GM23338 (cell line): ENCODE measurements around the gene GDPD4. TPM values are rescaled to one million over a fixed set of nuclear protein-coding genes. Genes with fewer than 3 reads are reported as not detected.

Experiments used
- ATAC-seq: fragments of 200-7000 bp; cut with Tn5 transposase; 3 replicates; pipeline ENCODE4 v1.9.1; 2020
- DNase-seq: peaks from one replicate; pipeline ENCODE4 v3.0.0-alpha.2; 2015; ENCODE audit warnings: low spot score
- H2AFZ ChIP-seq: fragments of 200-600 bp; sonication (generic); 2 replicates; pipeline ENCODE4 v1.8.0; 2016; ENCODE audit warnings: antibody characterized with exemption, mild to moderate bottlenecking, moderate library complexity
- H3F3A ChIP-seq: fragments of 200-600 bp; sonication (generic); replicated peaks from 2 replicates; pipeline ENCODE4 v1.8.0; 2017; ENCODE audit warnings: antibody characterized with exemption, mixed run types, low read depth
- H3K27ac ChIP-seq: fragments of 200-600 bp; sonication (generic); 2 replicates; pipeline ENCODE4 v1.6.1; 2016; ENCODE audit warnings: low read depth
- H3K27me3 ChIP-seq: fragments of 200-600 bp; sonication (generic); 2 replicates; pipeline ENCODE4 v1.8.0; 2016; ENCODE audit warnings: mild to moderate bottlenecking, mixed run types, moderate library complexity; ENCODE audit not compliant: insufficient read depth
- H3K36me3 ChIP-seq: fragments of 200-600 bp; sonication (generic); 2 replicates; pipeline ENCODE4 v1.8.0; 2016; ENCODE audit warnings: mild to moderate bottlenecking; ENCODE audit not compliant: insufficient read depth
- H3K4me1 ChIP-seq: fragments of 200-600 bp; sonication (generic); 2 replicates; pipeline ENCODE4 v1.8.0; 2016; ENCODE audit warnings: mild to moderate bottlenecking, moderate library complexity; ENCODE audit not compliant: insufficient read depth
- H3K4me2 ChIP-seq: fragments of 200-600 bp; sonication (generic); 2 replicates; pipeline ENCODE4 v1.7.1; 2017; ENCODE audit warnings: mixed run types
- H3K4me3 ChIP-seq: fragments of 200-600 bp; sonication (generic); 2 replicates; pipeline ENCODE4 v1.6.1; 2016; ENCODE audit warnings: mixed run types
- H3K79me2 ChIP-seq: fragments of 200-600 bp; sonication (generic); replicated peaks from 2 replicates; pipeline ENCODE4 v1.8.0; 2017; ENCODE audit warnings: mild to moderate bottlenecking; ENCODE audit not compliant: insufficient read depth
- H3K9me2 ChIP-seq: fragments of 200-600 bp; sonication (generic); 2 replicates; pipeline ENCODE4 v1.8.0; 2017; ENCODE audit not compliant: insufficient read depth
- H4K20me1 ChIP-seq: fragments of 200-600 bp; sonication (generic); replicated peaks from 2 replicates; pipeline ENCODE4 v1.8.0; 2017; ENCODE audit warnings: mild to moderate bottlenecking; ENCODE audit not compliant: insufficient read depth
- H3K27ac Mint-ChIP-seq: 2 replicates; pipeline ENCODE4 v1.8.0; 2020; ENCODE audit warnings: inconsistent platforms, mild to moderate bottlenecking, moderate library complexity, mixed read lengths
- H3K27me3 Mint-ChIP-seq: 3 replicates; pipeline ENCODE4 v1.8.0; 2022; ENCODE audit warnings: low read depth, mild to moderate bottlenecking, moderate library complexity, mixed read lengths, inconsistent platforms; ENCODE audit not compliant: insufficient read depth, poor library complexity
- H3K36me3 Mint-ChIP-seq: 3 replicates; pipeline ENCODE4 v1.8.0; 2021; ENCODE audit warnings: low read depth, mild to moderate bottlenecking, inconsistent platforms, moderate library complexity, mixed read lengths
- H3K4me1 Mint-ChIP-seq: 3 replicates; pipeline ENCODE4 v1.8.0; 2020; ENCODE audit warnings: mild to moderate bottlenecking, inconsistent platforms, mixed read lengths
- H3K4me3 Mint-ChIP-seq: 3 replicates; pipeline ENCODE4 v1.8.0; 2021; ENCODE audit warnings: moderate library complexity, mild to moderate bottlenecking, inconsistent platforms, mixed read lengths
- H3K9me3 Mint-ChIP-seq: 3 replicates; pipeline ENCODE4 v1.8.0; 2020; ENCODE audit warnings: moderate library complexity, mild to moderate bottlenecking, inconsistent platforms, mixed read lengths
- CREB1 ChIP-seq: fragments of 250-450 bp; sonication (Bioruptor Pico); IDR thresholded peaks from 2 replicates; pipeline ENCODE4 v1.5.0; 2020; ENCODE audit warnings: low read depth, mild to moderate bottlenecking, moderate library complexity
- EZH2 ChIP-seq: fragments of 200-600 bp; sonication (generic); IDR thresholded peaks from one replicate; pipeline ENCODE4 v1.8.0; 2017; ENCODE audit warnings: antibody characterized with exemption, mild to moderate bottlenecking, low read depth; ENCODE audit not compliant: unreplicated experiment
- POLR2AphosphoS5 ChIP-seq: IDR thresholded peaks from 2 replicates; pipeline ENCODE4 v1.6.1; 2016; ENCODE audit warnings: antibody characterized with exemption, low read depth
- STAT1 ChIP-seq: IDR thresholded peaks from one replicate; pipeline ENCODE4 v1.6.1; 2016; ENCODE audit warnings: antibody characterized with exemption; ENCODE audit not compliant: unreplicated experiment
- ZNF114 ChIP-seq: fragments of 250-450 bp; sonication (Bioruptor Pico); IDR thresholded peaks from 2 replicates; pipeline ENCODE4 v1.5.0; 2020; ENCODE audit warnings: mild to moderate bottlenecking, moderate library complexity
- ZNF331 ChIP-seq: fragments of 250-450 bp; sonication (Bioruptor Pico); IDR thresholded peaks from 2 replicates; pipeline ENCODE4 v1.5.0; 2020; ENCODE audit warnings: low read depth, mild to moderate bottlenecking, moderate library complexity
- polyA plus RNA-seq: library from polyadenylated mRNA; unstranded; fragments of >200 nt; fragmentation: Nextera tagmentation; extraction: Ambion mirVana; gene quantifications from 2 replicates; pipeline ENCODE4 v1.2.1, GENCODE V29; 2016
- total RNA-seq: library from RNA; depleted of rRNA; stranded (reverse); fragments of >200 nt; shearing (Covaris generic); gene quantifications from 2 replicates; pipeline ENCODE4 v1.2.3, GENCODE V29; 2014
- TF ChIP-seq, protein P1 (sequence below): IDR thresholded peaks from one replicate; pipeline ENCODE4 v1.6.1; 2018; ENCODE audit warnings: antibody characterized with exemption; ENCODE audit not compliant: unreplicated experiment
- TF ChIP-seq, protein P2 (sequence below): fragments of 250-450 bp; sonication (Bioruptor Pico); IDR thresholded peaks from 2 replicates; pipeline ENCODE4 v1.5.0; 2020; ENCODE audit warnings: mild to moderate bottlenecking, moderate library complexity

GDPD4 gene
- total and polyA plus RNA-seq, 2 experiments from 2014 or later: not detected

DNA sequence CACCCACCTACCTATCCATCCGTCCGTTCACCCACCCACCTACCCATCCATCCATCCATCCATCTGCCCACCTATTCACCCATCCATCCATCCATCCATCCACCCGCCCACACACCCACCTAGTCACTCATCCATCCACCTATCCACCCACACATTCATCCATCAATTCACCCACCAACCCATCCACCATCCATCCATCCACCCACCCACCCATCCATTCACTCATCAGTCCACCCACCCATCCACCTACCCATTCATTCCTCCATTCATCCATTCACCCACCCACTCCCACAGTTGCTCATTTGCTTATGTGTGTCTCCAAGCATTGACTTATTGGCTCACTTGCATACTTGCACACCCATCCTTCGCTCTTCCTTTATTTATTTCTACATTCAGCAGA, 123.3 kb downstream of the GDPD4 start (continued):
- TF ChIP-seq, protein P1, sequence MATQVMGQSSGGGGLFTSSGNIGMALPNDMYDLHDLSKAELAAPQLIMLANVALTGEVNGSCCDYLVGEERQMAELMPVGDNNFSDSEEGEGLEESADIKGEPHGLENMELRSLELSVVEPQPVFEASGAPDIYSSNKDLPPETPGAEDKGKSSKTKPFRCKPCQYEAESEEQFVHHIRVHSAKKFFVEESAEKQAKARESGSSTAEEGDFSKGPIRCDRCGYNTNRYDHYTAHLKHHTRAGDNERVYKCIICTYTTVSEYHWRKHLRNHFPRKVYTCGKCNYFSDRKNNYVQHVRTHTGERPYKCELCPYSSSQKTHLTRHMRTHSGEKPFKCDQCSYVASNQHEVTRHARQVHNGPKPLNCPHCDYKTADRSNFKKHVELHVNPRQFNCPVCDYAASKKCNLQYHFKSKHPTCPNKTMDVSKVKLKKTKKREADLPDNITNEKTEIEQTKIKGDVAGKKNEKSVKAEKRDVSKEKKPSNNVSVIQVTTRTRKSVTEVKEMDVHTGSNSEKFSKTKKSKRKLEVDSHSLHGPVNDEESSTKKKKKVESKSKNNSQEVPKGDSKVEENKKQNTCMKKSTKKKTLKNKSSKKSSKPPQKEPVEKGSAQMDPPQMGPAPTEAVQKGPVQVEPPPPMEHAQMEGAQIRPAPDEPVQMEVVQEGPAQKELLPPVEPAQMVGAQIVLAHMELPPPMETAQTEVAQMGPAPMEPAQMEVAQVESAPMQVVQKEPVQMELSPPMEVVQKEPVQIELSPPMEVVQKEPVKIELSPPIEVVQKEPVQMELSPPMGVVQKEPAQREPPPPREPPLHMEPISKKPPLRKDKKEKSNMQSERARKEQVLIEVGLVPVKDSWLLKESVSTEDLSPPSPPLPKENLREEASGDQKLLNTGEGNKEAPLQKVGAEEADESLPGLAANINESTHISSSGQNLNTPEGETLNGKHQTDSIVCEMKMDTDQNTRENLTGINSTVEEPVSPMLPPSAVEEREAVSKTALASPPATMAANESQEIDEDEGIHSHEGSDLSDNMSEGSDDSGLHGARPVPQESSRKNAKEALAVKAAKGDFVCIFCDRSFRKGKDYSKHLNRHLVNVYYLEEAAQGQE: no peak
- TF ChIP-seq EZH2 (no peak), STAT1 (no peak), CREB1 (CRISPR knock-in tag) (no peak)

DNA sequence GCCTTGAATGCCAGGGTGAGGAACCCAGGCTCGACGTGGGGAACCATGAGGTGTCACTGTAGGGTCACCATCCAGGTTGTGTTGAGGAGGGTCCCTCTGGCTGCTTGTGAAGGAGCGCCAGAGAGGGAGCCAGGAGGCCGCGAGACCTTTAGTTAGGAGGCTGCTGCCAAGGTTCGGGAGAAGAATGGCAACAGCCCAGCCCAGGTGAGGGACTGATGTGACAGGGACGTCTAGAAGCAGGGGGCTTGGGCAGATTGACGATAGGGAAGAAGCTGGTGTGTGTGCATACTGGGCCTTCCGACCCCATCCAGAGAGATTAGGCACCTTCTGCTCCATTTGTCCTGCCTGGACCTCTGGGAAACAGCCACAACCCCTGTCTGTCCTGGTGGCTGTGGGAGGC, 124.5 kb downstream of the GDPD4 start:
- H3K9me2 ChIP-seq: 0 out of 2 replicates have a peak, but pooled peaks cover 2% of the 10 kb centered on the region
- H3F3A ChIP-seq: no peaks in the 10 kb centered on the region
- no peak overlapping the region for H2AFZ ChIP-seq
- TF ChIP-seq, protein P2, sequence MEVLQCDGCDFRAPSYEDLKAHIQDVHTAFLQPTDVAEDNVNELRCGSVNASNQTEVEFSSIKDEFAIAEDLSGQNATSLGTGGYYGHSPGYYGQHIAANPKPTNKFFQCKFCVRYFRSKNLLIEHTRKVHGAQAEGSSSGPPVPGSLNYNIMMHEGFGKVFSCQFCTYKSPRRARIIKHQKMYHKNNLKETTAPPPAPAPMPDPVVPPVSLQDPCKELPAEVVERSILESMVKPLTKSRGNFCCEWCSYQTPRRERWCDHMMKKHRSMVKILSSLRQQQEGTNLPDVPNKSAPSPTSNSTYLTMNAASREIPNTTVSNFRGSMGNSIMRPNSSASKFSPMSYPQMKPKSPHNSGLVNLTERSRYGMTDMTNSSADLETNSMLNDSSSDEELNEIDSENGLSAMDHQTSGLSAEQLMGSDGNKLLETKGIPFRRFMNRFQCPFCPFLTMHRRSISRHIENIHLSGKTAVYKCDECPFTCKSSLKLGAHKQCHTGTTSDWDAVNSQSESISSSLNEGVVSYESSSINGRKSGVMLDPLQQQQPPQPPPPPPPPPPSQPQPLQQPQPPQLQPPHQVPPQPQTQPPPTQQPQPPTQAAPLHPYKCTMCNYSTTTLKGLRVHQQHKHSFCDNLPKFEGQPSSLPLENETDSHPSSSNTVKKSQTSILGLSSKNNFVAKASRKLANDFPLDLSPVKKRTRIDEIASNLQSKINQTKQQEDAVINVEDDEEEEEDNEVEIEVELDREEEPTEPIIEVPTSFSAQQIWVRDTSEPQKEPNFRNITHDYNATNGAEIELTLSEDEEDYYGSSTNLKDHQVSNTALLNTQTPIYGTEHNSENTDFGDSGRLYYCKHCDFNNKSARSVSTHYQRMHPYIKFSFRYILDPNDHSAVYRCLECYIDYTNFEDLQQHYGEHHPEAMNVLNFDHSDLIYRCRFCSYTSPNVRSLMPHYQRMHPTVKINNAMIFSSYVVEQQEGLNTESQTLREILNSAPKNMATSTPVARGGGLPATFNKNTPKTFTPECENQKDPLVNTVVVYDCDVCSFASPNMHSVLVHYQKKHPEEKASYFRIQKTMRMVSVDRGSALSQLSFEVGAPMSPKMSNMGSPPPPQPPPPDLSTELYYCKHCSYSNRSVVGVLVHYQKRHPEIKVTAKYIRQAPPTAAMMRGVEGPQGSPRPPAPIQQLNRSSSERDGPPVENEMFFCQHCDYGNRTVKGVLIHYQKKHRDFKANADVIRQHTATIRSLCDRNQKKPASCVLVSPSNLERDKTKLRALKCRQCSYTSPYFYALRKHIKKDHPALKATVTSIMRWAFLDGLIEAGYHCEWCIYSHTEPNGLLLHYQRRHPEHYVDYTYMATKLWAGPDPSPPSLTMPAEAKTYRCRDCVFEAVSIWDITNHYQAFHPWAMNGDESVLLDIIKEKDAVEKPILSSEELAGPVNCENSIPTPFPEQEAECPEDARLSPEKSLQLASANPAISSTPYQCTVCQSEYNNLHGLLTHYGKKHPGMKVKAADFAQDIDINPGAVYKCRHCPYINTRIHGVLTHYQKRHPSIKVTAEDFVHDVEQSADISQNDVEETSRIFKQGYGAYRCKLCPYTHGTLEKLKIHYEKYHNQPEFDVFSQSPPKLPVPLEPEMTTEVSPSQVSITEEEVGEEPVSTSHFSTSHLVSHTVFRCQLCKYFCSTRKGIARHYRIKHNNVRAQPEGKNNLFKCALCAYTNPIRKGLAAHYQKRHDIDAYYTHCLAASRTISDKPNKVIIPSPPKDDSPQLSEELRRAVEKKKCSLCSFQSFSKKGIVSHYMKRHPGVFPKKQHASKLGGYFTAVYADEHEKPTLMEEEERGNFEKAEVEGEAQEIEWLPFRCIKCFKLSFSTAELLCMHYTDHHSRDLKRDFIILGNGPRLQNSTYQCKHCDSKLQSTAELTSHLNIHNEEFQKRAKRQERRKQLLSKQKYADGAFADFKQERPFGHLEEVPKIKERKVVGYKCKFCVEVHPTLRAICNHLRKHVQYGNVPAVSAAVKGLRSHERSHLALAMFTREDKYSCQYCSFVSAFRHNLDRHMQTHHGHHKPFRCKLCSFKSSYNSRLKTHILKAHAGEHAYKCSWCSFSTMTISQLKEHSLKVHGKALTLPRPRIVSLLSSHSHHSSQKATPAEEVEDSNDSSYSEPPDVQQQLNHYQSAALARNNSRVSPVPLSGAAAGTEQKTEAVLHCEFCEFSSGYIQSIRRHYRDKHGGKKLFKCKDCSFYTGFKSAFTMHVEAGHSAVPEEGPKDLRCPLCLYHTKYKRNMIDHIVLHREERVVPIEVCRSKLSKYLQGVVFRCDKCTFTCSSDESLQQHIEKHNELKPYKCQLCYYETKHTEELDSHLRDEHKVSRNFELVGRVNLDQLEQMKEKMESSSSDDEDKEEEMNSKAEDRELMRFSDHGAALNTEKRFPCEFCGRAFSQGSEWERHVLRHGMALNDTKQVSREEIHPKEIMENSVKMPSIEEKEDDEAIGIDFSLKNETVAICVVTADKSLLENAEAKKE (CRISPR knock-in tag): no peak
- TF ChIP-seq ZNF331 (CRISPR knock-in tag): no peak
- TF ChIP-seq ZNF114 (CRISPR knock-in tag): no peak
- no peak for TF ChIP-seq POLR2AphosphoS5
- no peak overlapping the region for H3K4me3 ChIP-seq
- H3K79me2 ChIP-seq: no peaks in the 10 kb centered on the region
- H3K27me3 Mint-ChIP-seq: peaks cover 24% of the 10 kb centered on the region
- no peaks in the 10 kb centered on the region; the same call in 2 of the 3 replicates for H3K36me3 Mint-ChIP-seq
- peaks cover 23% of the 10 kb centered on the region for H3K4me1 ChIP-seq
- H3K27ac Mint-ChIP-seq: no peak overlapping the region
- H3K4me2 ChIP-seq: no peak overlapping the region
- no peaks in the 10 kb centered on the region for H3K27me3 ChIP-seq
- H3K9me3 Mint-ChIP-seq: peaks cover 5% of the 10 kb centered on the region; the same call in 2 of the 3 replicates
- peaks cover 46% of the 10 kb centered on the region for H3K4me1 Mint-ChIP-seq
- H4K20me1 ChIP-seq: no peaks in the 10 kb centered on the region
- no peaks in the 10 kb centered on the region for H3K36me3 ChIP-seq
- H3K4me3 Mint-ChIP-seq: no peak overlapping the region
- no peak for ATAC-seq
- no peak overlapping the region for H3K27ac ChIP-seq
- no peak for DNase-seq
